HG02759 (cell line): ENCODE data around the gene PRKAG2.

ENCODE experiments used
- ATAC-seq: cut with Tn5 transposase; IDR thresholded peaks from one replicate; pipeline ENCODE4 v1.9.1; 2021; ENCODE audit warnings: mild to moderate bottlenecking, moderate library complexity; ENCODE audit not compliant: unreplicated experiment

The PRKAG2 gene

DNA sequence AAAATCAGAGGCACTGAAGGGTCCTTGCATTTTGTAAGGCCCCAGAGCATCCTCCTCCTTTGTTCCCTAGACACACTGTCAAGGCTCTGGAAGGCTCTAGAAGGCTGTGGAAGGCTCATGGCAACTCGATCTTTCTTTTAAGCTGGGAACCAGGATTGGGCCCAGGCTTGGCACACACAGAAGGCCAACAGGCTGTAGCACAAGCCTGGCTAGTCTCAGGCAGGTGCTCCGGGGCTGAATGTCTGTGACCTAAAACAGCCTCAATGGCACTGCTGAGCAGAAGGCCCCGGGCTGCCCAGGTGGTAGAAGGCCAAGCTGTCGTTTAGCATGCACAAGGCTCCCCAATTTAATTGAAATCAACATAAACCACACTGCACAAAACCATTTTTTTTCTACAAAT lies 55.7 kb downstream of the PRKAG2 start:
- no peak for ATAC-seq

DNA sequence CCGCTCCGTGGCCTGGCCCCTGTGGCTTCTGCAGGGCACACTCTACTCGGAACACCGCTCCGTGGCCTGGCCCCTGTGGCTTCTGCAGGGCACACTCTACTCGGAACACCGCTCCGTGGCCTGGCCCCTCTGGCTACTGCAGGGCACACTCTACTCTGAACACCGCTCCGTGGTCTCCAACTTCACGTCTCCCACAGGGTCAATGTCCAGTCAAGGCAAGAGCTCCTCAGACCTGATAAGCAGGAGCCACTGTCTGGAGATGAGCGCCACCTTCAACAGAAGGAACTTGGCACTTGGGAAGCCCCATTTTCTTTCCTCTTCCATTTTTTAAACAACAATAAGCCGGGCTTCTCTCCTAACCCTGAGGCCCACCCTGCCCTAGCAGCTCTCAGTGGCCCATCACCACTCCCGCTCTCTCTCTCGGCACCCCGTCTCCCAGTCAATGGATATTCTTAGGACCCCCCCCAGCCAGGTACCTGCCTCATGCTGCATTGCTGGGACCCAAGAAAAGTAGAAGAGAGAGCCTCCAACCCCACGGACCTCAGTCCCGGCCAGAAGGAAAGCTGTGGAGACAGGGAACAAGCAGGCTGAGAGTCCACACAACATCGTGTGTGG lies 56.3 kb downstream of the PRKAG2 start:
- ATAC-seq: no peak

DNA sequence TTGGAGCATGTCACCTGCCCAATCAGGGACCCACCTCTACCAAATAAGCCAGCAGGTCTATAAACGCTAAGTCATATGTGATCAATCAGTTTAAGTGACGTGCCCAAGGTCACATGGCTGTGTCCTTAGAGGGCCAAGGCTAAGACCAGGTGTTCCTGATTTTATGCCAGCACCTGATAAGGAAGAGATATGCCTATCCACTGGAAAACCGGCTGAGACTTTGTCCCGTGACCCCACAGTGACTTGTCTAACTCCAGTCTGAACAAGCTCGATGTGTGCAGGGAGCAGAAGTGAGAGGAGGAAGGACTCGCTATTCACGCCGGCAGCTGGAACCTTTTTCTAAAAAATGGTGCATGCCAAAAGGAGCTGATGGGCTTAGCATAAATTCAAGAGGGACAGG lies 57.0 kb downstream of the PRKAG2 start:
- no peak for ATAC-seq

DNA sequence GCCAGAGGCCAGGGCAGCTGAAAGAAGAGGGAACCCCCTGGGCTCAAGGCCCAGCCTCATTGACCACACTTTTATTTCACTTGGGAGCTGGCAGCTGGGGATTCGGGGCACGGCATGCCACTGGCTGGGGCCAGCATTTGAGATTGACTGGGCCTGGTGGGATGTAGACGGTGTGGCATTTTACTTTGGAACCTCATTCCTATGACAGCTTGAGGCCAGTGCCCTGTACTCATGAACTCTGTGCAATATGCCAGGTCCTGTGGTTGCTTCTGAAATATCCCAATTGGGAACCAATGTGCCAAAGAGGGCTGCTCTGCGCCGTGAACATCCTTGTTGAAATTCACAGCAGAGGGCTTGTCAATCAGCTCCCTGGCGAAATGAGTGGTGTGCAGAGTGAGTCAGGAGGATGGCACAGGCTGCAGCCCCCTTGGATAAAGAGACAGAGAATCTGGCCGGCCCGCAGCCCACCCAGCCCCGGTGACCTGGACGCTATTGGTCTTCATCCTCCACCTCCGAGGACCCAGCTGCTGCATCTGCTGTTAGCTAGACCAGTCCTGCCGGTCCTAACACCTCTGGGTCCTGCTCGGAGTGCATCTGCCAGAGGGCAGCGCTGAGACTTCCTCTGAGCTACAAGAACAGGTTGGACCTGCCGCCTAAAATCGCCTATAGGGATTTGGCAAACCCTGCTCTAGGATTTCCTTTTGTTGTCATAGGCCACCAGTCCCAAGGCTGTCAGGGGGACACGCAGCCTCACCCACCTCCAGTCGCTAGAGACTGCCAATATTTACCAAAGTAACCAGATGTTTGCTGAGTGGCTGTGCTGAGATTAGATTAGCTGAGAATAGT lies 58.0 kb downstream of the PRKAG2 start:
- ATAC-seq: no peak

DNA sequence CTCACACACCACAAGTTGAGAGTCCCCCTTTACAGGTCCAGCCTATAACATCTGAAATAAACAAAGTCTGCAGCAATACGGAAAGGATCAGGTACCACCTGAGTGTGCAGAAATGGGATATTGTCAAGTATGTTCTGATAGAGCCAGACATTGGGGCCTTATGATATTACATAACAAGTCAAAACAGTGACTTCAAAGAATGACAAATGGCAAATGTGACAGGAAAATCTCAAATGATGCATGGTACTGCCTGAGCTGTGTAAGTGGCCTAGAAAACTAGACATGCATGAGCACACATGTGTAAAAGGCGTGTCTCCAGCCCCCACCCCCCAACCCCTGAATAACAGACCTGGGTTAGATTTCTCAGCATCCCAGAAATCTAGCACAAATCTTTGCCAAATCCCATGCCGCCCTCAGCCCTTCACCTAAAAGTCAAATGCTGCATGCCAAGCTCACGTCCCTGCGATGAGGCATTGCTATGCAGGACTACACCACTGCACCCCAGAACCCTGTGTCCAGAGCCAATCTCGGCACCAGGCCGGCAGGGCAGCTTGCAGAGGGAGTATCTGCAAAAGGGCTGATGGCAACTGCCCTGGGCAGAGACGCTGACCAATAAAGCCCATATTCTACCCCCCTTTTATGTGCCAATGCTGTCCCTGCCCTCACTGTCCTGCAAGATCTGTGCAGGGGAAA lies 58.8 kb downstream of the PRKAG2 start:
- ATAC-seq: no peak

DNA sequence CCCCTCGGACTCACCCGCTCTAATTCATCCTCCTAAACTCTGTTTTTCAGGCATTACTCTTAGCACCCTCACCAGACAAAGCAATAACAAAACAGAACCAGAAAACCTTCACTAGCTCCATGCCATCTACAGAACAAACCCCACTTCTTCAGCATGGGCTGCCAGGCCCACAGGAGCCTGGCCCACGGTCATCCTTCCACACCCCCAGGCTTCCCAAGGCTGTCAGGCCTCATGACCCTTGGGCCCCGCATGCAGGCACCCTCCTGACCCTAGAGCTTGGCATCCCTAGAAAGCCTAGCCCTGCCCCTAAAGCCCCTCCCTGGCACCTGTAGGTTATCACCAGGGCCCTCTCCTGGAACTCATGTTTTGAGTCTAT lies 59.6 kb downstream of the PRKAG2 start:
- no peak for ATAC-seq

DNA sequence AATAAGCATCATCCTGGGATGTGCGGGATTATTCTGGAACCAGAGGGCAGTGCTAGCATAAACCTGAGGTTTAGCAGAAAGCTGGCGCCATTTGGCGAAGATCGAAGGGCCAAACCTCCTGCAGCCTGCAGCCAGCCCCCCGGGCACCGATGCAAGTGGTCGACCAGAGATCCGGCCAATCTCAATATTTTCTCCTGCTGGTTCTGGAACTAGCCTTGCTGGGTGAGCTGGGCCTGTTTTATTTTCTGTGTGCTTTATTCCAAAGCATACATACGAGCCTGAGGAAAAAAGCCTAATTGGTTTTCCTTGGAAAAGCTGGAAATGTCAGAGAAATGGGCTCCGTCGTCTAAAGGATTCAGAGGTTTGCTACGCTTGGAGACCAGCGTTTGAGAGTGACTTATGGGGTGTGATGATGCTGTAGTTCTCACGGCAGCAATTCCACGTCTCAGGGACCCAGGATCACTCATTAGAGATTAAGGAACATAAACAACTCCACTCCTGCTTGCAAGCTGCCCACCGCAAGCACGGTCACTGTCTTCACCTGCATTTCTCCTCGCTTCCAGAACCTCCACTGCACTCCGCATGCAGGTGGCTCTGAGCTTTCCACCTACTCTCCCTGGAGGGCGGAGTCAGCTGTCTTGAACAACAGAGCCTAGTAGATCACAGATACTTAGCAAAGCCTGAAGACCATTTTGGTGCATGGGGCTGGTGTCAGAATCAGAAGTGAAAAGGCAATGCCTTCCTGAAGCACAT lies 60.2 kb downstream of the PRKAG2 start:
- no peak for ATAC-seq

DNA sequence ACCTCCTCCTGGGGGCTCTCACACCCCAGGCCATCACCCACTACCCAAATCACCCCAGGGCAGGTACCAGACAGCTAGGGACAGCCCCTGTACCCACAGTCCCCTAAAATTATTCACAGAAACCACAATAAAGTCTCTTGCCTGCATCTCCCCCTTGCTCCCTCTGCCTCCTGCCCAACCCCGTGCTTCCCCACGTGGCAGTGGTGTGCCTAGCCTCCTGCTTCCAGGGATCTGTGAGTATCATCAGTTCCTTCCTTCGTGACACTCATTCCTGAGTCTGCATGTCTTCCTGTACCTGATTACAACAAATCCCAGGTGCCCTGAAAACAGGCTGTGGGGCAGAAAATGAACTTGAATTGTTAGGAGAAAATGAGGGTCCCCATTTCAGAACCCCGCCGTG lies 61.5 kb downstream of the PRKAG2 start:
- ATAC-seq: no peak

DNA sequence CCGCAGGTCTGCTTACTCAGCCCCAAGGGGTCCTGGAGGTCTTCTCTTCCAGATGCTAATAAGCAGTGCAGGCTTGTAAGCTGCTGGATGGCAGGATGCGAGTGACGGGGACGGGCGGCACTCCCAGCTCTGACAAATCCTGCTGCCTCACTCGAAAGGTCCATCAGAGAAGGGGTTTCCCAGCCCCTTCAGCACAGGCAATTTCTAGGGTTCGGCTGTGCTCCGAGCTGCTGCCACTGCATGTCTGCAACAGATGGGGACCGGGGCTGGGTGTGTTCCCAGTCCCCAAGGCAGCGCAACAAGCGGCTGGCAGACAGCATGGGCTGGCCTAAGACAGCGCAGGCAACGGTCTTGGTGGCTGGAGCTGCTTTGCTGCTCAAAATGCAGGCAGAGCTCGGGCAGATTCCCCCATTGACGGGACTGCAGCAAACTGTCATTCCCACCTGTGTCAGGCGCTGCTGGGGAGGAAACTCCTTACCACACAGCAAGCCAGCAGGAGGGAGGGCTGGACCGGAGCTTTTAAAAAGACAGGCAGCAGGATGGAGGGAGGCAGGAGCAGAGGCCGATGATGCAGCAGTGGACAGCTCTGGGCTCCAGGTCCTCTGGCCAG lies 62.4 kb downstream of the PRKAG2 start:
- no peak for ATAC-seq

DNA sequence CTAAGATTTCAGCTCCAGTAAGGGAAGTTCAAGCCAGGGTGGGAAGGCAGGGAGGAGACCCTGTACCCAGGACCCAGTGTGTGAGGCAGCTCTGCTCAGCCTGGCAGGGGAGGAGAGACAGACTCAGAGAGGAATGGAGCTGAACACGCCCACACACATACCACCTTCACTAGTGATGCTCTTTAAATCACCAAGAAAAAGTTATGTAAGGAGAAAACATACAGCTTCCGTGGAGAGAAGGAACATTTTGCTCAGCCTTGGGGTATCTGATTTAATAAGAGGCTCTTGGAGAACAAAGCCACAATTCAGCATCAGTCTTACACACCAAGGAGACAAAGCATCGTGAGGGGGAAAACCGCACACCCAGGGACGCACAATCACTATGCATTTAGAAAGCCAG lies 62.9 kb downstream of the PRKAG2 start:
- no peak for ATAC-seq

DNA sequence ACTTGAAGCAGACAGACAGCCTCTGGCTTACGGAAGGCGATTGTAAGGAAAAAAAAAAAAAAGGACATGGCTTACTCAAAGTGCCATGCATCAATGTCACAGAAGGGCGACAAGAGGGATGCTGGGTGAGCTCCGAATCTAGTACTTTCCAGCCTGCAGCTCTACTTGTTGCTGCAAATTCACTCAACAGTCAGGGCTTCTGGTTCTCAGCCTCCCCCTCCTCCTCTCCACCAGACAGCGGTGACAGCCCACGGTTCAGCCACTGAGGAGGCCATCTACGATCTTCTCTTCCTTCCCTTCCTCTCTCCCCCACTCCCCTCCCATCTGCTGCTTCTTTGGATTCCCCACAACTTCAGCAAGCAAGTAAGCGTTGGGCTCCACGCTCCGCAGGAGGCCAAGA lies 63.5 kb downstream of the PRKAG2 start:
- no peak for ATAC-seq

DNA sequence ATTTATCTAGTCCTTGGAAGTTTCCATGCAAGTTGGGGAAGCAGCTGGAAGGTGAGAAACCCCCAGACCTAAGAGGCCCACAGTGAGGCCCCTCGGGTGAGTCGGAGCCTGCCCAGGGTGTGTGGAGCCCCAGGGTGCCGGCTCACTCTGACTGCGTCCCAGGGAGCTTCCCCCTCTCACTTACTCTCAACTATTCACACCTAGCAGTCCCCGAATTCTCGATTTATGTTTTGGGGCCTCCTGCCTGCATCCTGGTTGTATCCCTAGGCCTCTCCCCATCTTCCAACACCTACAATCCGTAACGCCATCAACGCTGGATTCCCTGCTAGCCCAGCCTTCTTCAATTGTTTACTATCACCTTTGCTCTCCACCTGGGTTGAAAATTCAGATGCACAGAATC lies 63.9 kb downstream of the PRKAG2 start:
- no peak for ATAC-seq

DNA sequence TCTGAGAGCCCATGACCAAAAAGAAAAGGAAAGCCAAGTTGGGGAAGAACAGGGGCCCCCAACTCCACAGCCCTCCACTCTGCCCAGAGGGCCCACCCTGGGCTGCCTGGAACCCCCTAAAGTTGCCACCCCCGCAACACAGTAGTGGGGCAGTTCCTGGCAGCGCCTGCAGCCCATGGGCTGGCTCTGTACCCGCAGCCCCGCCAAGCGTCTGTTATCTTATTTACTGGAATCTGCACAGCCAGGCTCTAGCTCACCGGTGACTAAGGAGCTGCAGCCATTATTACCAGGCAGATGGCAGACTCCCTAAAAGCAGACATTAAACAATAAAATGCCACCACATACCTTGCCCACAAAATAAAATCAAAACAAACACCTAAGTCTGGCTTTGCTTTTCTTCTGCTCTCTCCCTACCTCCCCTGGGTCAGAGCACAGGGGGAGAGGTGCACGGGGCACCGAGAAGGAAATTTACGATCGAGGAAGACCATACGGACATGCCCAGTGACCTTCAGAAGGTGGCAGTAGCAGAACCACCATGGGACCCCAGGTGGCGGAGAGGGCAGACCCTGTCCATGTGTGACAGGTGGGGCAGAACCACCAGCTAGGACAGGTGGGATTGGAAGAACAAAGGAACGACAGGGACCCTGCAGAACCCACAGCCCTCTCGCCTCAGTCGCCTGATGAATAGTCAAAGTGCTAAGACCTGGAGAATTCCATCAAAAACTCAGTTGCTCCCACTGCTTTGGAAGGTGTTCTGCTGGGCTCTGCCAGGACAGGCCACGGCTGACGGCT lies 66.3 kb downstream of the PRKAG2 start:
- no peak for ATAC-seq

DNA sequence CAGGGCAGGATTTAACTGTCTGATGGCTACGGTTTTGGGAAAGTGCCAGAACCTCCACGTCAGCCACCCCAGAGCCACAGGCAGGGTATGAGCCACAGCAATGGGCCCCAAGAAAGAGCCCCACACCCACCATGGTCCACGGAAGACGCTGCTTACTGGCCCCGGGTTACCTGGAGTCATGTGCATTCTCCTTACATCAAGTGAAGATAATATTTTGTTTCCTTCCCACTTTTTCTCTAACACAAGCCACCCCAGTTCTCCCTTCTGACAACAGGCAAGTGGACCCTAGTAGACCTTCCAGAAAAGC lies 67.1 kb downstream of the PRKAG2 start:
- no peak for ATAC-seq

DNA sequence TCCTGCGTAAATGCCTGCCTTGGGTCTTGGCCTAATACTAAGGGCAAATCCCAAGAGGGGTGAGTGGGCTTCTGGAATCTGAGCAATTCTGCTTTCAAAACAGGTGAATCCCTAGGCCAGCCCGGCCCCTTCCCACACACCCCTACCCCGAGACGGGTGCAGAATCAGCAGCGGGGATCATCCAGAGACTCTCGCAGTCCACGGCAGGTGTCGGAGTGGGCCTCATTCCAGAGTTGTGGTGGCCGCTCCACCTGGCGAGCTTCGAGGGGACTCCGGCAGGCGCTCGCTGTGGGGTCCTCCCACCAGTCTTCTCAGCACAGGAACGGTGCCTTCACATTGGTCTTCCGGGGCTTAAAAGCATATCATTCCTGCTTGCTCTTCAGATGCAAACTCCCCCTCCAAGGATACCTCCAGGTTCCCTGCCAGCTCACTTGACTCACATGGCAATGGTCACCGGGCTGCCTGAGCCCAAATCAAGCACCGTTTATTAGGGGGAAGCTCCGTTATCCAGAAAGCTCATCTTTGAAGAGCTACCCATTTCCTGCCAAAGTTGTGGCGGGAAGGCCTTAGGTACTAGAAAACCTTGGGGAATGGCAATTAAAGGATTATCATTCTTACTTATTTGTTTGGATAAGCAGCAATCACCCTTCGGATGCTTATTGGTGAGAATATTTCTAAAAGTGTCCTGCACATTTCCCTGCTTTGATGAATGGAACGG lies 67.6 kb downstream of the PRKAG2 start:
- no peak for ATAC-seq

DNA sequence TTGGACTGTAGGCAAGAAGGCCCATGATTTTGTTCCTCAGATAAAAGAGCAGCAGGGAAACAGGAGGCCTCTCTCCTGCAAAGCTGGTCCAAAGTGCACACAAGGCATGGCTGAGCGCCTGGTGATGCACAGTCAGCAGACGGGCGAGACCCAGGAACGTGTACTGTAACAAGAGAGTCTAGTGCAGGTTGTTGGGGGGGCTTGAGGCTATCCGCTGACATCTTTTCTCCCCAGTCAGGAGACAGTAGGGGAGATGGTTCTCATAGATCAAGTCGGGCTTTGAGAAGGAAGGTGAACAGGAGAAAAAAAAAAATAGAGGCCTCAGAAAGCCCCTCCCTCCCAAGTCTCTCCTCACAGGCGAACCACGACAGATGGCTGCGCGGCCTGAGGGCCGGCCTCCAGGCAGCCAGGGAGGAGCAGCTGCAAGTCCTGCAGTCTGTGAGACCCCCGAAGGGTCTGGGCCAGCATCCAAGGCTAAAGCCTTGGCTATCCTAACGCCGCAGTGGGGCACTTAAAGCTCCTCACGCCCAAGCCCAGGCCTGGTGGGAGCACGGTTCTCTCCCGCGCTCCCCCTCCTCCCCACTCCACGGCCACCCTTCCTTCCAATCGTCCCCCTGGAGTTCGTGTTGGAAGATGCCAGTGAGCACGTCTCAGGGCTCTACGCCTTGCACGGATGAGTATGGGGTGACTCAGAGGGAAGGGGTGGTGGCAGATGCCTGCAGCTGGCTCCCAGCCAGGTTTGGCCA lies 68.3 kb downstream of the PRKAG2 start:
- ATAC-seq: no peak

DNA sequence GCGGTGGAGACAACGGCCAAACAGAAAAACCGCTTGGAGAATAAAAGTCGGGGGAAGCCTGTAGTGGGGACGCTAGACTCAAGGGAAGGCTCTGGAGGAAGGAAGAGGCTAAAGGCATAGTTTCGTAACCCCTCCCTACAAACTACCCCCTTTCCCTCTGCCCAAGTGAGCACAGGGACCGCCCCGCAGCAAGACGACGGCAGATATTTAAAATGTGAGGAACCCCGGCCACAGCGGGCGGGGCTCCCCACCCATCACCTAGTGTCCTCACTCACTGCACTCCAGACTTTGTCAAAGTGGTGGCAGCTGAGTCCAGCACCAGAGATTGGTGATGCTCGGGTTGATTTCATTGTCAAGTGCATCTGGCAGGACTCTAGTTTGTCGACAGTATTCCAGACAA lies 69.1 kb downstream of the PRKAG2 start:
- ATAC-seq: no peak

DNA sequence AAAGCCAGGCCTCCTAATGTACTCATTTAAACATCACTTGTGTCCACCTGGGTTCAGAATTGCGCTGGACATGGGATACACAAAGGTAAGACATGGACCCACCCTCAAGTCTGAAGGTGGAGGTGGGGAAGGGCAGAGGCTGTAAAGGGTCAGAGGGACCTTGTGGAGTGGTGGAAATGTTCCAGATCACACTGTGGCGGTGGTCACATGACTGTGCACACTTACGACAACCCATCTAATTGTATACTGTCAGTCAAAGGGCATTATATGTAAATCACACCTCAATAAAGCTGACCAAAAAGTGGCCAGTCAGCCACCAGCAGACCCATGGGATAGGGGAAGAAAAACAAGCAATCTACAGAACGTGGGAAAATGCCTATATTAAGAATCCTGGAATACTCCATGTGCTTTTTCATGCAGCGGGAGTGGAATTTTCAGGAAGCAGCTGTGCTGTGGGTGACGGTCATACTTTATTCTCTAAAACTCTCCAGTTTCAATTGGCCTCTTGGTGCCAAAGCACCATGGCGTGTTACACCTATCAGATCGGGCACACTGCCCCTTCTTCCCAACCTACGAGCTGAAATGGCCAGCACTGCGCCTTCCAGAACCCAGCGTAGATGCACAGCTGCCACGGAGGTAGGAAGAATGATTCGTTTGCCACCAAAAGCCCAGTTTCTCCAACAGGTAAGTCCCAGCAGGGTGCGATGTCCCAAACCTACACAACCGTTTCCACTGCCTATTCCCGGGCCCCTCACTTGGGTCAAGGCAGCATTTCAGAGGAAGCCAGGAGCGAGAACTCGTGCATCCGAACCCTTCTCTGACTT lies 69.8 kb downstream of the PRKAG2 start:
- no peak for ATAC-seq
